HepG2 (cell line): ENCODE results near the gene CHFR. TPM values are rescaled to one million over a fixed set of nuclear protein-coding genes. Genes with fewer than 3 reads are reported as not detected.

Experiments used
- BRD4 ChIP-seq: sonication (generic); formaldehyde crosslinking; IDR thresholded peaks from 2 replicates; pipeline ENCODE4 v1.4.0; 2020; ENCODE audit warnings: missing genetic modification reagents
- KDM1A ChIP-seq: IDR thresholded peaks from 2 replicates; pipeline ENCODE4 v1.6.1; 2016; ENCODE audit warnings: missing compliant biosample characterization
- KLF15 ChIP-seq: sonication (generic); formaldehyde crosslinking; IDR thresholded peaks from 2 replicates; pipeline ENCODE4 v1.8.1; 2023; ENCODE audit warnings: borderline replicate concordance, mild to moderate bottlenecking, inconsistent platforms, missing genetic modification reagents, mixed read lengths
- MXD3 ChIP-seq: IDR thresholded peaks from 2 replicates; pipeline ENCODE4 v1.6.1; 2016; ENCODE audit warnings: mild to moderate bottlenecking, missing biosample characterization, missing genetic modification reagents
- NR1H2 ChIP-seq: sonication (generic); formaldehyde crosslinking; IDR thresholded peaks from 2 replicates; pipeline ENCODE4 v1.8.1; 2022; ENCODE audit warnings: low read depth, missing genetic modification reagents, borderline replicate concordance
- POLR2G ChIP-seq: fragments of 200-400 bp; formaldehyde crosslinking; IDR thresholded peaks from 2 replicates; pipeline ENCODE4 v1.6.1; 2018; ENCODE audit warnings: mild to moderate bottlenecking, low read depth, low read length, moderate library complexity
- SALL1 ChIP-seq: sonication (generic); formaldehyde crosslinking; IDR thresholded peaks from 2 replicates; pipeline ENCODE4 v1.8.0; 2022; ENCODE audit warnings: mild to moderate bottlenecking, missing genetic modification reagents
- SMAD1 ChIP-seq: sonication (generic); formaldehyde crosslinking; IDR thresholded peaks from 2 replicates; pipeline ENCODE4 v1.4.0; 2020; ENCODE audit warnings: missing genetic modification reagents, low read depth, mild to moderate bottlenecking, borderline replicate concordance
- SMAD3 ChIP-seq: sonication (generic); formaldehyde crosslinking; IDR thresholded peaks from 2 replicates; pipeline ENCODE4 v1.4.0; 2020; ENCODE audit warnings: missing genetic modification reagents
- SP2 ChIP-seq: sonication (generic); formaldehyde crosslinking; IDR thresholded peaks from 2 replicates; pipeline ENCODE4 v1.5.1; 2020; ENCODE audit warnings: mild to moderate bottlenecking, missing genetic modification reagents
- SP4 ChIP-seq: sonication (generic); formaldehyde crosslinking; IDR thresholded peaks from 2 replicates; pipeline ENCODE4 v1.8.1; 2023; ENCODE audit warnings: mild to moderate bottlenecking, missing genetic modification reagents
- YEATS2 ChIP-seq: sonication (generic); formaldehyde crosslinking; IDR thresholded peaks from 2 replicates; pipeline ENCODE4 v1.4.0; 2020; ENCODE audit warnings: missing genetic modification reagents, borderline replicate concordance
- ZFP90 ChIP-seq: sonication (generic); formaldehyde crosslinking; IDR thresholded peaks from 2 replicates; pipeline ENCODE4 v1.8.0; 2022; ENCODE audit warnings: missing genetic modification reagents, mild to moderate bottlenecking, inconsistent platforms, borderline replicate concordance
- ZNF205 ChIP-seq: IDR thresholded peaks from 2 replicates; pipeline ENCODE4 v1.6.1; 2018; ENCODE audit warnings: missing biosample characterization, missing genetic modification reagents
- ZNF225 ChIP-seq: sonication (generic); formaldehyde crosslinking; IDR thresholded peaks from 2 replicates; pipeline ENCODE4 v1.4.0; 2020; ENCODE audit warnings: mild to moderate bottlenecking, missing genetic modification reagents
- ZNF263 ChIP-seq: sonication (generic); formaldehyde crosslinking; IDR thresholded peaks from 2 replicates; pipeline ENCODE4 v1.4.0; 2020; ENCODE audit warnings: missing genetic modification reagents
- ZNF280B ChIP-seq: sonication (generic); formaldehyde crosslinking; IDR thresholded peaks from 2 replicates; pipeline ENCODE4 v1.5.0; 2020; ENCODE audit warnings: missing genetic modification reagents, mild to moderate bottlenecking, borderline replicate concordance
- ZNF30 ChIP-seq: sonication (generic); formaldehyde crosslinking; IDR thresholded peaks from 2 replicates; pipeline ENCODE4 v1.5.0; 2020; ENCODE audit warnings: mild to moderate bottlenecking, missing genetic modification reagents
- ZNF34 ChIP-seq: sonication (generic); formaldehyde crosslinking; IDR thresholded peaks from 2 replicates; pipeline ENCODE4 v1.4.0; 2020; ENCODE audit warnings: mild to moderate bottlenecking, missing genetic modification reagents, borderline replicate concordance
- ZNF547 ChIP-seq: sonication (generic); formaldehyde crosslinking; IDR thresholded peaks from 2 replicates; pipeline ENCODE4 v1.5.1; 2020; ENCODE audit warnings: mild to moderate bottlenecking, missing genetic modification reagents
- ZNF710 ChIP-seq: sonication (generic); formaldehyde crosslinking; IDR thresholded peaks from 2 replicates; pipeline ENCODE4 v1.5.0; 2020; ENCODE audit warnings: mild to moderate bottlenecking, missing genetic modification reagents, borderline replicate concordance
- ZNF784 ChIP-seq: sonication (generic); formaldehyde crosslinking; IDR thresholded peaks from 2 replicates; pipeline ENCODE4 v1.5.1; 2020; ENCODE audit warnings: missing genetic modification reagents, mild to moderate bottlenecking, borderline replicate concordance
- polyA plus RNA-seq, 8 experiments: library from polyadenylated mRNA; depleted of rRNA in 3 of 8; stranded (reverse) in 7 of 8; unstranded in 1 of 8; fragments of >200 nt; fragmentation: Illumina TruSeq in 4 of 8; extraction: Trizol in 4 of 8; gene quantifications; 2 replicates each; pipeline versions ENCODE4 v1.2.1 to v1.2.3, GENCODE V29; 2011 to 2016; ENCODE audit warnings: low read depth in 4 of 8, missing spikeins in 1 of 8, mixed read lengths in 1 of 8; ENCODE audit not compliant: insufficient read depth in 1 of 8
- total RNA-seq, 5 experiments: library from RNA; depleted of rRNA; stranded (reverse); fragments of >200 nt; fragmentation: Illumina TruSeq; extraction: Trizol; gene quantifications; 2 replicates each; pipeline ENCODE4 v1.2.3, GENCODE V29; 2016; ENCODE audit warnings: low read depth in 1 of 5
- TF ChIP-seq, protein P1 (sequence below): sonication (generic); formaldehyde crosslinking; conservative IDR thresholded peaks from 2 replicates; pipeline ENCODE4 v1.8.1; 2023; ENCODE audit warnings: missing genetic modification reagents

CHFR gene
- total and polyA plus RNA-seq, 2 of the 13 experiments (the other 11 are each of a cell fraction or from before 2014, with no cell fraction given): 21.4 to 21.5 TPM

GRCh38 chr12:132886529-132887477 lies 602 bp downstream of the CHFR start (continued):
- 0 out of 2 replicates have a peak, but pooled peaks have one; percentile 6 for TF ChIP-seq SALL1
- no peak for TF ChIP-seq POLR2G
- TF ChIP-seq YEATS2 (CRISPR knock-in tag): no peak
- TF ChIP-seq MXD3 (CRISPR knock-in tag): 0 out of 2 replicates have a peak, but pooled peaks have one; percentile 10
- no peak for TF ChIP-seq KLF15
- TF ChIP-seq ZNF547 (CRISPR knock-in tag): peak; percentile 12; the same call in 1 of the 2 replicates
- TF ChIP-seq ZNF784 (CRISPR knock-in tag): 0 out of 2 replicates have a peak, but pooled peaks have one; percentile 4
- no peak for TF ChIP-seq ZNF205 (CRISPR knock-in tag)
- TF ChIP-seq SP2: no peak
- TF ChIP-seq NR1H2 (CRISPR knock-in tag): no peak
- TF ChIP-seq SMAD3 (CRISPR knock-in tag): no peak
- TF ChIP-seq ZNF710 (CRISPR knock-in tag): no peak
- no peak for TF ChIP-seq SP4
- TF ChIP-seq ZNF280B: 0 out of 2 replicates have a peak, but pooled peaks have one; percentile 1
- TF ChIP-seq, protein P1, sequence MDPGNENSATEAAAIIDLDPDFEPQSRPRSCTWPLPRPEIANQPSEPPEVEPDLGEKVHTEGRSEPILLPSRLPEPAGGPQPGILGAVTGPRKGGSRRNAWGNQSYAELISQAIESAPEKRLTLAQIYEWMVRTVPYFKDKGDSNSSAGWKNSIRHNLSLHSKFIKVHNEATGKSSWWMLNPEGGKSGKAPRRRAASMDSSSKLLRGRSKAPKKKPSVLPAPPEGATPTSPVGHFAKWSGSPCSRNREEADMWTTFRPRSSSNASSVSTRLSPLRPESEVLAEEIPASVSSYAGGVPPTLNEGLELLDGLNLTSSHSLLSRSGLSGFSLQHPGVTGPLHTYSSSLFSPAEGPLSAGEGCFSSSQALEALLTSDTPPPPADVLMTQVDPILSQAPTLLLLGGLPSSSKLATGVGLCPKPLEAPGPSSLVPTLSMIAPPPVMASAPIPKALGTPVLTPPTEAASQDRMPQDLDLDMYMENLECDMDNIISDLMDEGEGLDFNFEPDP: 0 out of 2 replicates have a peak, but pooled peaks have one; percentile 15
- no peak for TF ChIP-seq SMAD1 (CRISPR knock-in tag)
- no peak for TF ChIP-seq ZNF263 (CRISPR knock-in tag)
- TF ChIP-seq BRD4: no peak
- TF ChIP-seq KDM1A (CRISPR knock-in tag): no peak
- peak; percentile 95 for TF ChIP-seq ZFP90 (CRISPR knock-in tag)
- TF ChIP-seq ZNF225 (CRISPR knock-in tag): 0 out of 2 replicates have a peak, but pooled peaks have one; percentile 43
- no peak for TF ChIP-seq ZNF34 (CRISPR knock-in tag)
- no peak for TF ChIP-seq ZNF30 (CRISPR knock-in tag)
